ENCODE results near the gene LRRFIP2. TPM values are rescaled to one million over a fixed set of nuclear protein-coding genes. Genes with fewer than 3 reads are reported as not detected.

The LRRFIP2 gene
- total RNA-seq, 1 donor from 2014 or later = 36.7 TPM

- peaks cover 8% of the 10 kb centered on the region for H3K9me3 Mint-ChIP-seq
- Histone ChIP-seq H3K4me1 (no peaks in the 10 kb centered on the region), H3K79me2 (ENCODE audit: low read depth) (no peaks in the 10 kb centered on the region), H3K27me3 (no peaks in the 10 kb centered on the region), H4K20me1 (ENCODE audit: low read depth) (no peaks in the 10 kb centered on the region), H3K9me3 (ENCODE audit: low read depth) (no peaks in the 10 kb centered on the region), H3K36me3 (peaks cover 17% of the 10 kb centered on the region), H3K4me2 (no peak overlapping the region), H3K4me3 (no peak overlapping the region), H3K9ac (no peak overlapping the region), H2AFZ (replicated peaks) (no peak overlapping the region), H3F3A (ENCODE audit: low read depth) (no peaks in the 10 kb centered on the region), H3K27ac (no peak overlapping the region)
- no peak overlapping the region for H3K27ac Mint-ChIP-seq
- DNase-seq (ENCODE audit: low spot score) = no peak
- no peak overlapping the region for H3K4me3 Mint-ChIP-seq
- no peaks in the 10 kb centered on the region for H3K4me1 Mint-ChIP-seq
- no peaks in the 10 kb centered on the region for H3K27me3 Mint-ChIP-seq (ENCODE audit: insufficient read depth, low read depth)
- TF ChIP-seq EZH2 (IDR thresholded peaks at IDR 0.05) (no peak), EZH2phosphoT487 (IDR thresholded peaks at IDR 0.05) (no peak), CTCF (IDR thresholded peaks at IDR 0.05) (peak; percentile 9)
- peaks cover 67% of the 10 kb centered on the region for H3K36me3 Mint-ChIP-seq
Observed at GRCh38 chr3:37024092-37024491, 150.3 kb downstream of the LRRFIP2 start.

GRCh38 chr3:37017683-37018082 is 156.7 kb downstream of the LRRFIP2 start:
- Mint-ChIP-seq H3K4me1 (no peaks in the 10 kb centered on the region), H3K9me3 (peaks cover 3% of the 10 kb centered on the region), H3K4me3 (no peak overlapping the region), H3K36me3 (peaks cover 57% of the 10 kb centered on the region), H3K27ac (no peak overlapping the region), H3K27me3 (ENCODE audit: insufficient read depth, low read depth) (peaks cover 4% of the 10 kb centered on the region)
- TF ChIP-seq EZH2phosphoT487 (IDR thresholded peaks at IDR 0.05) (no peak), EZH2 (IDR thresholded peaks at IDR 0.05) (no peak), CTCF (IDR thresholded peaks at IDR 0.05) (no peak)
- Histone ChIP-seq H2AFZ (replicated peaks) (no peak overlapping the region), H3K9me3 (ENCODE audit: low read depth) (no peaks in the 10 kb centered on the region), H4K20me1 (ENCODE audit: low read depth) (no peaks in the 10 kb centered on the region), H3K4me3 (no peak overlapping the region), H3K79me2 (ENCODE audit: low read depth) (no peaks in the 10 kb centered on the region), H3F3A (ENCODE audit: low read depth) (no peaks in the 10 kb centered on the region), H3K27ac (no peak overlapping the region), H3K36me3 (peaks cover 16% of the 10 kb centered on the region), H3K4me1 (no peaks in the 10 kb centered on the region), H3K27me3 (no peaks in the 10 kb centered on the region), H3K4me2 (no peak overlapping the region), H3K9ac (no peak overlapping the region)
- no peak for DNase-seq (ENCODE audit: low spot score)

GRCh38 chr3:37016903-37017302 is 157.5 kb downstream of the LRRFIP2 start:
- Mint-ChIP-seq H3K9me3 (no peaks in the 10 kb centered on the region), H3K36me3 (peaks cover 55% of the 10 kb centered on the region), H3K27me3 (ENCODE audit: insufficient read depth, low read depth) (peaks cover 4% of the 10 kb centered on the region), H3K4me3 (no peak overlapping the region), H3K4me1 (no peaks in the 10 kb centered on the region), H3K27ac (no peak overlapping the region)
- peaks cover 24% of the 10 kb centered on the region for H3K36me3 ChIP-seq
- no peaks in the 10 kb centered on the region for H4K20me1 ChIP-seq (ENCODE audit: low read depth)
- DNase-seq (ENCODE audit: low spot score) = no peak
- no peak for TF ChIP-seq EZH2phosphoT487 (IDR thresholded peaks at IDR 0.05)
- TF ChIP-seq EZH2 (IDR thresholded peaks at IDR 0.05) = no peak
- TF ChIP-seq CTCF (IDR thresholded peaks at IDR 0.05) = no peak
- H3K4me3 ChIP-seq = no peak overlapping the region
- H3K4me1 ChIP-seq = no peaks in the 10 kb centered on the region
- H3K27me3 ChIP-seq = no peaks in the 10 kb centered on the region
- H2AFZ ChIP-seq (replicated peaks) = no peak overlapping the region
- no peaks in the 10 kb centered on the region for H3F3A ChIP-seq (ENCODE audit: low read depth)
- H3K27ac ChIP-seq = no peak overlapping the region
- no peak overlapping the region for H3K9ac ChIP-seq
- H3K9me3 ChIP-seq (ENCODE audit: low read depth) = no peaks in the 10 kb centered on the region
- no peak overlapping the region for H3K4me2 ChIP-seq
- H3K79me2 ChIP-seq (ENCODE audit: low read depth) = no peaks in the 10 kb centered on the region
